Mucosa of descending colon (tissue), 3 donors: ENCODE data around the gene SEZ6L. TPM values are rescaled to one million over a fixed set of nuclear protein-coding genes. Genes with fewer than 3 reads are reported as not detected.

Source experiments
- ATAC-seq: fragments of 200-7000 bp; cut with Tn5 transposase; one replicate; pipeline ENCODE4 v1.9.1; 2020; ENCODE audit warnings: mild to moderate bottlenecking, moderate library complexity
- DNase-seq, 3 donors: peaks; one replicate each; pipeline ENCODE4 v3.0.0-alpha.2; 2020
- H3K36me3 ChIP-seq: fragments of 200-600 bp; one replicate; pipeline ENCODE4 v1.8.0; 2021; ENCODE audit warnings: low read depth, mild to moderate bottlenecking
- H3K4me1 ChIP-seq: fragments of 200-600 bp; one replicate; pipeline ENCODE4 v1.8.0; 2021; ENCODE audit warnings: low read depth, mild to moderate bottlenecking
- H3K4me3 ChIP-seq: fragments of 200-600 bp; one replicate; pipeline ENCODE4 v1.8.0; 2021; ENCODE audit warnings: mild to moderate bottlenecking
- H3K9me3 ChIP-seq: fragments of 200-600 bp; one replicate; pipeline ENCODE4 v1.8.0; 2021; ENCODE audit warnings: mild to moderate bottlenecking
- intact Hi-C, 2 donors: fragments of 100-400 bp; cut with DNase I in 1 of 2; cut with micrococcal nuclease in 1 of 2; formaldehyde crosslinking; loops; one replicate each; pipeline versions ENCODE4 v1.11.0 to v1.11.1; 2022; cut with DNase I, micrococcal nuclease
- total RNA-seq, 3 donors: library from RNA; stranded (reverse); fragmentation: NEBNext Ultra II Directional in 2 of 3; extraction: Animal tissue kit (Norgen Biotek cat#: 25700) in 2 of 3; gene quantifications; one replicate each; pipeline versions ENCODE4 v1.2.1 to v1.2.4, GENCODE V29; 2021 to 2023
- TF ChIP-seq, protein P1 (sequence below): fragments of 200-600 bp; IDR thresholded peaks from one replicate; pipeline ENCODE4 v1.8.0; 2022; ENCODE audit warnings: antibody characterized with exemption, mild to moderate bottlenecking
- donor health status: DM: no; HTN: no; CAD: no; lungs with moderate emphysema.
- donor health status: DM: no; HTN: no; CAD: no.
- donor health status: DM: no; HTN: yes; CAD: no.

The SEZ6L gene
- total RNA-seq, 3 donors from 2014 or later, result 0.09 to 2.0 TPM; not detected in 1

DNA sequence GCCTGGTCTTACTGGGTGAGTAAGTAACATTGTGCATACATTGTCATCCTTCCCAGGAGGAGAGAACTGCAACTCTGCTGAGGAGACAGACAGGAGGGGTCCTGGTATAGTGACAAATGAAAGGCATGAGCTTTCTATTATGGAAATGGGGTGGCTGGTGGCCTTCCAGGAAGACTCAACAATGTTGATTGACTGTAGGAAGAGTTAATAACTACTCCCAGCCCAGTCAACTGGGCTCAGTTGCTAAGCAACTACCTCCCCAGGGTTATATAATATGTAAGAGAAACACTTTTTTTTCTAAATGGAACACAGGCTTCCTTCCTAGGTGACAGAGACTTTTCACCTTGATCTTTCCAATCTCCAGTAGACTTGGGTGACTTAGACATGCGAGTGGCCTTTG, 28.2 kb downstream of the SEZ6L start:
- Histone ChIP-seq H3K4me3 (no peak overlapping the region), H3K36me3 (no peaks in the 10 kb centered on the region), H3K9me3 (no peaks in the 10 kb centered on the region), H3K4me1 (no peaks in the 10 kb centered on the region)
- TF ChIP-seq, protein P1, sequence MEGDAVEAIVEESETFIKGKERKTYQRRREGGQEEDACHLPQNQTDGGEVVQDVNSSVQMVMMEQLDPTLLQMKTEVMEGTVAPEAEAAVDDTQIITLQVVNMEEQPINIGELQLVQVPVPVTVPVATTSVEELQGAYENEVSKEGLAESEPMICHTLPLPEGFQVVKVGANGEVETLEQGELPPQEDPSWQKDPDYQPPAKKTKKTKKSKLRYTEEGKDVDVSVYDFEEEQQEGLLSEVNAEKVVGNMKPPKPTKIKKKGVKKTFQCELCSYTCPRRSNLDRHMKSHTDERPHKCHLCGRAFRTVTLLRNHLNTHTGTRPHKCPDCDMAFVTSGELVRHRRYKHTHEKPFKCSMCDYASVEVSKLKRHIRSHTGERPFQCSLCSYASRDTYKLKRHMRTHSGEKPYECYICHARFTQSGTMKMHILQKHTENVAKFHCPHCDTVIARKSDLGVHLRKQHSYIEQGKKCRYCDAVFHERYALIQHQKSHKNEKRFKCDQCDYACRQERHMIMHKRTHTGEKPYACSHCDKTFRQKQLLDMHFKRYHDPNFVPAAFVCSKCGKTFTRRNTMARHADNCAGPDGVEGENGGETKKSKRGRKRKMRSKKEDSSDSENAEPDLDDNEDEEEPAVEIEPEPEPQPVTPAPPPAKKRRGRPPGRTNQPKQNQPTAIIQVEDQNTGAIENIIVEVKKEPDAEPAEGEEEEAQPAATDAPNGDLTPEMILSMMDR, result no peak
- intact Hi-C loops, result no loop called here
- no peak for ATAC-seq
- no peak for DNase-seq

DNA sequence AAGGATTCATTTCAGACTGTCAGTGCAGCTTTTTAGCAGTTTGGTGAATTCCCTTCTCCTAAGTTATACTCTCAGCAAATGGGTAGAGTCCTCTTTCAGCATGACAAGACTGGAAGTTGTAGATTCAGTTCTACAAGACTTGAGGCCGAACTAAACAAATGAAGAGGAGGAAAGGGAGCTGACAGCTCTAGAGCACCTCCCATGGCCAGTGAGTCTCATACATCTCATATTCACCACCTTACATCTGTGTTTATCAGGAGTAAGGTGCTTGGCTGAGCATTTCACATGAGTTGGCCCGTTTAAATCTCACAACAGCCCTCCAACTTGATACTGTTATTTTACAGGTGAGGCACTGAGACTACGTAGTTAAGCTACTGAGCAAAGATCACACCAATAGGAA, 30.4 kb downstream of the SEZ6L start:
- H3K4me1 ChIP-seq, result no peaks in the 10 kb centered on the region
- TF ChIP-seq, protein P1, result no peak
- DNase-seq (no peak), ATAC-seq (no peak)
- no peak overlapping the region for H3K4me3 ChIP-seq
- intact Hi-C loops, result no loop called here
- no peaks in the 10 kb centered on the region for H3K9me3 ChIP-seq
- H3K36me3 ChIP-seq, result no peaks in the 10 kb centered on the region

DNA sequence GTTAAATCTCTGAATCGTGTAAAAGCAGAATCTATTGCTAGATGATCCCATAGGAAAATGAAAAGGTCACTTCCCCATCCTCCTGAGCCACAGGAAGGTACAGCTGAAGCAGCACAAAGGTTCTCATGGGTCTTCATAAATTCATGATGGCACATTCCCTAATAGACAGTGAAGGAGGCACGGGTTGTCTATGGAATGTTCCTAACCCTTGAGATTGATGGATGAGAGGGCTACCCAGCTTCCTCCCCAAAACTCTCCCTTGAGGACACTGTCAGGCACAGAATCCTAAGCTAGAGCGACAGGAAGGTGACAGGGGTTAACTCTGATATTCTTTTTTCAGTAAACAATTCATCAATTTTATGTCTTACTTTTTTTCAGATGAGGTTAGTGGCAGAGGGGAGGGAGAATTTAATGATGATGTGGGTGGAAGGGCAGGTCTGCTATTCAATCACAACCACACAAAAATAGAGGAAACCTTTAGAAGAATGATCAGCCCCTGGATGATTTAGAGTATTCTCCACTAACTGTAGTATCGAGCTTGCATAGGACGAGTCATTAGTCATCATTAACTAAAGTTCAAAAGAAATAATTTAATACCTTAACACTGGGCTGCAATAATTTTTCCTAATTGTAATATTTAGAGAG, 33.1 kb downstream of the SEZ6L start:
- Histone ChIP-seq H3K4me1 (no peaks in the 10 kb centered on the region), H3K9me3 (no peaks in the 10 kb centered on the region), H3K36me3 (no peaks in the 10 kb centered on the region), H3K4me3 (no peak overlapping the region)
- ATAC-seq, result no peak
- no peak for DNase-seq
- intact Hi-C loops, result no loop called here
- TF ChIP-seq, protein P1, result no peak

DNA sequence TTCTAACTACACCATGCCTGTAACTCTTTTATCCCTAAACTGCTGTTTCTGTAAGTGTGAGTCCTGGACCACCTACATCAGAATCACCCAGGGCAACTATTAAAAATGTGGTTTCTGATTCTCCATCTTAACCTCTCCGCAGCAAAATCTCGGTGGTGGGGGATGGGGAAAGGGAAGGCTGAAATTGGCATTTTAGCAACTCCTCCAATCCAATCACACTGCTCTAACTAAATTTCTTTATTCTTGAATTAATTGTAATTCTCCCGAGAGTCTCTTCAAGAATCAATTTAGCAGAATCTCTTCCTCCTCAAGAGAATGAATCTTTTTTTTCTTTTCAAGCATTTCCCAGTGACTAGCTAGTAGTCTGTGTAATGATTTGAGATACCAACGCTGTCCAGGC, 36.2 kb downstream of the SEZ6L start:
- Histone ChIP-seq H3K4me1 (no peaks in the 10 kb centered on the region), H3K9me3 (no peaks in the 10 kb centered on the region), H3K36me3 (no peaks in the 10 kb centered on the region), H3K4me3 (no peak overlapping the region)
- intact Hi-C loops, result no loop called here
- TF ChIP-seq, protein P1, result no peak
- no peak for ATAC-seq
- no peak for DNase-seq

DNA sequence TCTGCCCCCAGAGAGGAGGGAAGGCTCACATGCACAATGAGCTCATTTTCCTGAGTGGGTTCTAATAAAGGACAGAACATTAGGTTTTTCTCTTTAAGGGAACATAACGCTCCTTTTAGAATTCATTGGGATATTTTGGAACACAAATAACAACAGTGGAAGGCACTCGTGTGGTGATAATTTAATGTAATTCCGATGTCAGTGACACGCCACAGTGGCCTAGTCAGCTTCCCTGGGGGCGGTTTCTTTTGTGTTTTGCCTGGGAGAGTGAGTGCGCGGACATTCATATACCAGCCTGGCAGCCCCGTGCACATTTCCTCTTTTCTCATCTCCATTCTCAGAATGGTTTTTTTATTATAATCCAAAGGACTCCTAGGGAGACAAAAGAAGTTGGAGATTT, 41.1 kb downstream of the SEZ6L start:
- no peak for ATAC-seq
- no peak for DNase-seq
- intact Hi-C loops, result no loop called here
- no peak overlapping the region for H3K4me3 ChIP-seq
- TF ChIP-seq, protein P1, result no peak
- no peaks in the 10 kb centered on the region for H3K9me3 ChIP-seq
- no peaks in the 10 kb centered on the region for H3K36me3 ChIP-seq
- H3K4me1 ChIP-seq, result no peaks in the 10 kb centered on the region

DNA sequence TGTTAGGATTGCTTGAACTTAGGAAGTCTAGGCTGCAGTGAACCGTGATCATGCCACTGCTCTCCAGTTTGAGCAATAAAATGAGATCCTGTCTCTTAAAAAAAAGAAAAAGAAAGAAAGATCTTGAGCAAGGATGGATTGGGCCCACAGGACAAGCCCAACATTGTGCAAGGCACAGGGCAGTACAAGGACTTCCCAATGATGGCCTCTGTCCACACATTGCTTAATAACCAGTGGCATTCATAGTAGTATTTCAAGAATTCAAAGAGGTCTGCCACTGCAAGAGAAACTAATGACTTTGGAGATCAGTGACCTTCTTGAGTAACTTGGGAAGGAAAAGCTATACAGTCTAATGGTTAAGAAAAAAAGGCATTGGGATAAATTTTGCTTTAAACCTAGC, 44.6 kb downstream of the SEZ6L start:
- Histone ChIP-seq H3K36me3 (no peaks in the 10 kb centered on the region), H3K4me3 (no peak overlapping the region), H3K4me1 (no peaks in the 10 kb centered on the region), H3K9me3 (no peaks in the 10 kb centered on the region)
- TF ChIP-seq, protein P1, result no peak
- intact Hi-C loops, result no loop called here
- no peak for ATAC-seq
- no peak for DNase-seq
